ENCODE measurements around the gene HTR3E.

HTR3E gene

GRCh38 chr3:184154885-184155643 is 58.2 kb downstream of the HTR3E start, which contains the start of gene DVL3:
DVL3 (plus strand) TSS chr3:184155377; CDS start chr3:184155636, 259 bp downstream.
- Mint-ChIP-seq H3K27ac (peak within 1 kb of the TSS; percentile 70), H3K4me1 (peaks cover 16% of the 10 kb centered on the region), H3K4me3 (peak within 1 kb of the TSS; percentile 96), H3K27me3 (no peaks in the 10 kb centered on the region), H3K36me3 (no peaks in the 10 kb centered on the region), H3K9me3 (no peaks in the 10 kb centered on the region)
- ATAC-seq (ENCODE audit: low read depth) (peak; percentile 77), DNase-seq (ENCODE audit: low spot score in 2 of 2) (peak; percentile 24 to 66)

- H3K4me3 Mint-ChIP-seq, result peak overlapping the region; percentile 96
- peak in 1 of 2 donors; percentile 44 for DNase-seq (ENCODE audit: low spot score in 2 of 2)
- ATAC-seq (ENCODE audit: low read depth), result peak; percentile 59
- peak overlapping the region; percentile 70 for H3K27ac Mint-ChIP-seq
- H3K9me3 Mint-ChIP-seq, result no peaks in the 10 kb centered on the region
- H3K36me3 Mint-ChIP-seq, result no peaks in the 10 kb centered on the region
- H3K4me1 Mint-ChIP-seq, result peaks cover 21% of the 10 kb centered on the region
- no peaks in the 10 kb centered on the region for H3K27me3 Mint-ChIP-seq
Observed at GRCh38 chr3:184155644-184156521, 59.0 kb downstream of the HTR3E start.

GRCh38 chr3:184156522-184156955 is 59.7 kb downstream of the HTR3E start:
- no peak for ATAC-seq (ENCODE audit: low read depth)
- Mint-ChIP-seq H3K4me3 (peak overlapping the region; percentile 96), H3K27me3 (no peaks in the 10 kb centered on the region), H3K4me1 (peaks cover 24% of the 10 kb centered on the region), H3K9me3 (no peaks in the 10 kb centered on the region), H3K27ac (peak overlapping the region; percentile 70), H3K36me3 (peaks cover 2% of the 10 kb centered on the region)
- no peak for DNase-seq (ENCODE audit: low spot score in 2 of 2)

All from memory B cell (primary cell).